Esophagus squamous epithelium (tissue), 4 donors: ENCODE results near the gene CLASP2.

Experiments
- POLR2A ChIP-seq, 4 donors: fragments of 450-650 bp; IDR thresholded peaks; one replicate each; pipeline ENCODE4 v1.6.1; 2017; ENCODE audit warnings: antibody characterized with exemption in 4 of 4, mild to moderate bottlenecking in 4 of 4, moderate library complexity in 3 of 4
- TF ChIP-seq, protein P1 (sequence below), 6 experiments: fragments of 450-650 bp in 4 of 6; fragments of 200-600 bp in 2 of 6; sonication (generic) in 2 of 6; IDR thresholded peaks; one replicate each; pipeline ENCODE4 v1.5.1; 2016 to 2019; ENCODE audit warnings: antibody characterized with exemption in 6 of 6, mild to moderate bottlenecking in 4 of 6, moderate library complexity in 4 of 6

- TF ChIP-seq, protein P1, sequence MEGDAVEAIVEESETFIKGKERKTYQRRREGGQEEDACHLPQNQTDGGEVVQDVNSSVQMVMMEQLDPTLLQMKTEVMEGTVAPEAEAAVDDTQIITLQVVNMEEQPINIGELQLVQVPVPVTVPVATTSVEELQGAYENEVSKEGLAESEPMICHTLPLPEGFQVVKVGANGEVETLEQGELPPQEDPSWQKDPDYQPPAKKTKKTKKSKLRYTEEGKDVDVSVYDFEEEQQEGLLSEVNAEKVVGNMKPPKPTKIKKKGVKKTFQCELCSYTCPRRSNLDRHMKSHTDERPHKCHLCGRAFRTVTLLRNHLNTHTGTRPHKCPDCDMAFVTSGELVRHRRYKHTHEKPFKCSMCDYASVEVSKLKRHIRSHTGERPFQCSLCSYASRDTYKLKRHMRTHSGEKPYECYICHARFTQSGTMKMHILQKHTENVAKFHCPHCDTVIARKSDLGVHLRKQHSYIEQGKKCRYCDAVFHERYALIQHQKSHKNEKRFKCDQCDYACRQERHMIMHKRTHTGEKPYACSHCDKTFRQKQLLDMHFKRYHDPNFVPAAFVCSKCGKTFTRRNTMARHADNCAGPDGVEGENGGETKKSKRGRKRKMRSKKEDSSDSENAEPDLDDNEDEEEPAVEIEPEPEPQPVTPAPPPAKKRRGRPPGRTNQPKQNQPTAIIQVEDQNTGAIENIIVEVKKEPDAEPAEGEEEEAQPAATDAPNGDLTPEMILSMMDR (IDR thresholded peaks at IDR 0.05), result no peak
- TF ChIP-seq POLR2A (IDR thresholded peaks at IDR 0.05), result no peak
Observed at GRCh38 chr3:33597257-33597689, 120.8 kb downstream of the CLASP2 start.
